ENCODE data around the gene AOPEP.

Gene AOPEP

GRCh38 chr9:95044731-95045508, 318.4 kb downstream of the AOPEP start:
- DNase-seq, result peak in 1 of 2 donors; percentile 70
- TF ChIP-seq CTCF (IDR thresholded peaks at IDR 0.05), result peak in 1 of 2 experiments; percentile 12
- intact Hi-C loops (cut with DNase I; ENCODE audit: low total_unique reads), result no loop called here
- H3K36me3 ChIP-seq, result peaks cover 0 to 25% (median 5%) of the 10 kb centered on the region in 3 donors
- peak overlapping the region; percentile 29 to 93 for H3K27ac ChIP-seq
- peaks cover 0 to 86% (median 32%) of the 10 kb centered on the region in 4 donors for H3K4me1 ChIP-seq
- H3K9me3 ChIP-seq, result no peaks in the 10 kb centered on the region
- no peaks in the 10 kb centered on the region for H3K27me3 ChIP-seq
- H3K4me3 ChIP-seq, result no peak overlapping the region

- peaks cover 0 to 86% (median 25%) of the 10 kb centered on the region in 4 donors for H3K4me1 ChIP-seq
- H3K9me3 ChIP-seq, result no peaks in the 10 kb centered on the region
- no peak overlapping the region for H3K4me3 ChIP-seq
- no peaks in the 10 kb centered on the region for H3K27me3 ChIP-seq
- intact Hi-C loops (cut with DNase I; ENCODE audit: low total_unique reads), result loop anchor here (2.0 kb wide), 1 partner anchor 19 kb away; no protein-coding TSS in a partner anchor
- no peak for TF ChIP-seq CTCF (IDR thresholded peaks at IDR 0.05)
- peaks cover 0 to 20% (median 0%) of the 10 kb centered on the region in 3 donors for H3K36me3 ChIP-seq
- H3K27ac ChIP-seq, result peak overlapping the region; percentile 29 to 93
- DNase-seq, result no peak
Observed at GRCh38 chr9:95045751-95046150, 319.3 kb downstream of the AOPEP start.

GRCh38 chr9:95047452-95048224, 321.1 kb downstream of the AOPEP start:
- intact Hi-C loops (cut with DNase I; ENCODE audit: low total_unique reads), result loop anchor here (2.0 kb wide), 1 partner anchor 21 kb away; no protein-coding TSS in a partner anchor
- peaks cover 0 to 20% (median 0%) of the 10 kb centered on the region in 3 donors for H3K36me3 ChIP-seq
- no peak for DNase-seq
- no peak for TF ChIP-seq CTCF (IDR thresholded peaks at IDR 0.05)
- H3K27me3 ChIP-seq, result no peaks in the 10 kb centered on the region
- peak overlapping the region; percentile 55 to 58 for H3K4me3 ChIP-seq
- peaks cover 0 to 90% (median 18%) of the 10 kb centered on the region in 4 donors for H3K4me1 ChIP-seq
- peak overlapping the region; percentile 73 to 93 for H3K27ac ChIP-seq
- no peaks in the 10 kb centered on the region for H3K9me3 ChIP-seq

GRCh38 chr9:95048225-95049087, 322.0 kb downstream of the AOPEP start:
- Histone ChIP-seq H3K9me3 (no peaks in the 10 kb centered on the region), H3K27ac (peak overlapping the region; percentile 73 to 93), H3K4me1 (peaks cover 0 to 90% (median 18%) of the 10 kb centered on the region in 4 donors), H3K27me3 (no peaks in the 10 kb centered on the region), H3K4me3 (peak overlapping the region; percentile 55 to 58), H3K36me3 (peaks cover 0 to 20% (median 0%) of the 10 kb centered on the region in 3 donors)
- intact Hi-C loops (cut with DNase I; ENCODE audit: low total_unique reads), result no loop called here
- peak; percentile 53 to 81 for DNase-seq
- no peak for TF ChIP-seq CTCF (IDR thresholded peaks at IDR 0.05)

DNA sequence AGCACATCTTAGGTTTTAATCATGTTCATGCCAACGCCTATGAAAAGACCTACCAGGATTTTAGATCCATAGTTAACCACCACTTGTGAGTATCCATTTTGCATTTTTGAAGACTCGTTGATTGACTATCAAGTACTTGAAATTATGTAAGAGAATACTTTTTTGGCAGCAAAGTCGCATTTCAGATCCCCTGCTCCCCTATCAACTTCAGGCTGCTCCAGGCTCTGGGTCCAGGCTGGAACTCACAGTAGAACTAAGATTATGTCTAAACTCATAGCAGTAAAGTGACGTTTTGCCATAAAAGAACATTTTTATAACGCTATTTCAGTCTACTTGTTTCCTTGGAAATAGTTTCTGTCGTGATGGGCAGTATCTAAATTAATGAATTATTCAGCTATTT, 323.3 kb downstream of the AOPEP start:
- no peak for DNase-seq
- peaks cover 0 to 90% (median 14%) of the 10 kb centered on the region in 4 donors for H3K4me1 ChIP-seq
- TF ChIP-seq CTCF (IDR thresholded peaks at IDR 0.05), result no peak

More for the DNA sequence above, 323.3 kb downstream of the AOPEP start:
- H3K4me3 ChIP-seq, result peak overlapping the region; percentile 55 to 58
- intact Hi-C loops (cut with DNase I; ENCODE audit: low total_unique reads), result loop anchor here (1.0 kb wide), 1 partner anchor 8 kb away; no protein-coding TSS in a partner anchor
- H3K27ac ChIP-seq, result peak overlapping the region; percentile 73 to 93
- H3K27me3 ChIP-seq, result no peaks in the 10 kb centered on the region
- peaks cover 0 to 8% (median 0%) of the 10 kb centered on the region in 3 donors for H3K36me3 ChIP-seq
- no peaks in the 10 kb centered on the region for H3K9me3 ChIP-seq

All from tibial artery (tissue), 4 donors.